Dedifferentiated amniotic fluid mesenchymal stem cell (primary cell): ENCODE data around the gene MAG.
A peak's percentile ranks its signal among the peaks of the same experiment; 100 is the strongest.
"Not testable (repeated sequence)": the region's sequence is repeated elsewhere in the genome, so short reads cannot be mapped to it uniquely, and the experiment has no call there.

Experiments used
- DNase-seq: peaks from one replicate; pipeline ENCODE4 v3.0.0-alpha.2; 2016; ENCODE audit errors: extremely low spot score

Gene MAG

DNA sequence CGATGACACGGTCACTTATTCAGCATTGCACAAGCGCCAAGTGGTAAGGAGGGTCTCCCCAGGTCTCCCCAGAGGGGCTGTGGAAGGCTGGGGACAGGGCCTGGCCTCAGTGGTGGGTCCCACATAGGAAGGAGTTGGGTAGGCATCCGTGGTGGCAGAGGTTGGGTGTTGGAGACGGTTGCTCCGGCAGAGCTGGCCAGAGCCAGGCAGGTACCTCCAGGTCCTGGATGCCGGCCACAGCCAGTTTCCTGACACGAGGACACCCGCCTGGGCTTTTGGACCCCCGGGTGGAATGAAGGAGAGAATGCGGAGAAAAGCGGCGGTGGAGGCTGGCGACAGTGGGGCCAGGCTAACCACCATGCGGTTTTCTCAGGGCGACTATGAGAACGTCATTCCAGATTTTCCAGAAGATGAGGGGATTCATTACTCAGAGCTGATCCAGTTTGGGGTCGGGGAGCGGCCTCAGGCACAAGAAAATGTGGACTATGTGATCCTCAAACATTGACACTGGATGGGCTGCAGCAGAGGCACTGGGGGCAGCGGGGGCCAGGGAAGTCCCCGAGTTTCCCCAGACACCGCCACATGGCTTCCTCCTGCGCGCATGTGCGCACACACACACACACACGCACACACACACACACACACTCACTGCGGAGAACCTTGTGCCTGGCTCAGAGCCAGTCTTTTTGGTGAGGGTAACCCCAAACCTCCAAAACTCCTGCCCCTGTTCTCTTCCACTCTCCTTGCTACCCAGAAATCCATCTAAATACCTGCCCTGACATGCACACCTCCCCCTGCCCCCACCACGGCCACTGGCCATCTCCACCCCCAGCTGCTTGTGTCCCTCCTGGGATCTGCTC is 54.5 kb downstream of the MAG start:
- DNase-seq, result no peak

GRCh38 chr19:35347171-35347929 is 55.4 kb downstream of the MAG start, which contains the start of gene FFAR1:
Gene FFAR1 (plus strand): TSS chr19:35347902. CDS start chr19:35351552, 3,650 bp downstream.
- DNase-seq, result no peak

DNA sequence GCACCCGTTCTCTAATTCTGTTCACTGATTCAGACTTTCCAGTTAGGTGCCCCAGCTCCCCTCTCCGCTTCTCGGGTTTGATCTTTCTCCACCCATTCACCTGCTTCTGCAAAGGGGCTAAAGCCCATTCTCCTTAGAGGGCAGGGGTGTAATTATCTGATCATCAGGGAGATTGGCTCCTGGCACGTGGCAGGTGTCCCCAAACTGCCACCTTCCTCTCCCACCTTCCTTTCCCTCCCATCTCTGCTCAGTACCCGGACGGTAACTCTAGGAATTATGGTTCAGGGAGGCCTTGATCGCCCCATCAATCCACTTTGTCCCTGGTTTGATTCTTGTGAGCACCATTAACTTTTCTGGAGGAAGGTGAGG is 56.0 kb downstream of the MAG start:
- no peak for DNase-seq

GRCh38 chr19:35348911-35349611 is 57.1 kb downstream of the MAG start:
- no peak for DNase-seq

DNA sequence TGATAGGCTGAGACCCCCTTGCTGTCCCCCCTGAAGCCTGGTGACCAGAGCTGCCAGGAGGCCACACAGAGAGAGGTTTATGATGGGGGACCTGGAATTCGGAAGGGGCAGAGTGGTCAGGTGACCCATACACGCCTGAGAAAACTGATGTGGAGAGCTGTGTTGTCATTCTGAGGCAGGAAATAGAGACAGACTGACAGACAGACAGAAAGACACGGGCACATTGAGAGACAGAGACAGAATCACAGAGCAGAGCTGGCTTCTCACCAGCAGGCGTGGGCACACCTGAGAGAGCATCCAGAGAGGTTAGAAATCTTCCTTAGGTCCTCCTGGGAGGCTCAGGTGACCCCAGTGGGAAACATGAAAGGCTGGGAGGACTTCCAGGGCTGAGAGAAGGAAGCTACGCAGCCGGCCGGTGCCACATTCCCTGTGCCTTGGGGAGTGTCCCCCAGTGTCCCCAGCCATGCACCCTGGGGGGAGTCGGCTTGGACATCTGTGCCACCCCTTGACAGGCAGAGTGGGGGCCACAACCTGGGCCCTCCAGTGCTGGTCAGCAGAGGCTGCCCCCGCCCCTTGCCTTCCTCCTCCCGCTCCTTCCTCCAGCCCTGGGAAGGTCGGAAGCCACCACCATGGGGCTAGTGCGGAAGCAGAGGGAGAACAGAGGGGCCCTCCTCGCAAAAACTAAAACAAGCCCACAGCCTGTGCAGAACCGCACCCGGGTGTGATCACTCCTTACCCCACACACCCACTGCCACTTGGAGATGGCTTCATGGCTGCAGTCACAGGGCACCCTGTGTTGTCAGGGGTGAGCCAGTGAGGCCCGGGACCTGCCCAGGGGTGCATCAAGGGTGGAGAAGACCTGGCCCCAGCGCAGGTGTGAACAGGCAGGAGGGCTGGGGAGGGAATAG is 57.9 kb downstream of the MAG start:
- no peak for DNase-seq

GRCh38 chr19:35350591-35350990 is 58.6 kb downstream of the MAG start:
- no peak for DNase-seq

- no peak for DNase-seq
Observed at GRCh38 chr19:35351411-35352176, 59.6 kb downstream of the MAG start.

DNA sequence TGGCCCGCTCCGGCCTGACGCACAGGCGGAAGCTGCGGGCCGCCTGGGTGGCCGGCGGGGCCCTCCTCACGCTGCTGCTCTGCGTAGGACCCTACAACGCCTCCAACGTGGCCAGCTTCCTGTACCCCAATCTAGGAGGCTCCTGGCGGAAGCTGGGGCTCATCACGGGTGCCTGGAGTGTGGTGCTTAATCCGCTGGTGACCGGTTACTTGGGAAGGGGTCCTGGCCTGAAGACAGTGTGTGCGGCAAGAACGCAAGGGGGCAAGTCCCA is 60.2 kb downstream of the MAG start:
- no peak for DNase-seq

DNA sequence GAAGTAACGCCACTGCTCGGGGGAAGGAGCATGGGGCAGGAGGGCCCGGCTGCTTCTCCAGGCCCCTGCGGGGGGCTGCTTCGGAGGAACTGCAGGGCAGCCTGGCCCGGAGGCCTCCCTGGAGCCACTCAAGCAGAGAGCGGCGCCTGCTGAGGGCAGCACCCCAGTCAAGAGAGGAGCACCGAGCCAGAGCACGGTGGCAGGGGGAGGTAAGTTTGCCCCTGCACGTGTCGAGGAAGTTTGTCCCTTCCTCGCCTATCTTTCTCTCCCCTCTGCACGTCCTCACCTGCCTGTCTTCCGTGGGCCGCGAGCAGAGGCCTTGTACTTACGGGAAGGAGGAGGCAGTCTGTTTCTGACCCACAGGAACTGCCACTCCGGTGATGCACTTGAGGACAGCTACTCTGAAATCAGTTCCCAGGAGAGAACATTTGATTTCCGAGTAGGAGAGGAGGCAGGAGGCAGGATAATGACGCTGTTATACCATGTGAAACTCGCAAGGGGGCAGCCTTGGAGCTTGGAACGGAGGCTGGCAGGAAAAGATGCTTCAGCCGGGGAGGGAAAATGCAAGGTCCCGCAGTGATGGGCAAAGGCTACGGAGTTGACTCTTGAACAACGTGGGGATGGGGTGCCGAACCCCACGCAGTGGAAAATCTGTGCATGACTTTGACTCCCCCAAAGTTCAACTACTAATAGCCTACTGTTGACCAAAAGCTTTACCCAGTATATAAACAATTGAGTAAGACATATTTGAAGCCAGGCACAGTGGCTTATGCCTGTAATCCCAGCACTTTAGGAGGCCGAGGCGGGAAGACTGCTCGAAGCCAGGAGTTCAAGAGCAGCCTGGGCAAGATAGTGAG is 60.7 kb downstream of the MAG start:
- DNase-seq, result peak; percentile 52

DNA sequence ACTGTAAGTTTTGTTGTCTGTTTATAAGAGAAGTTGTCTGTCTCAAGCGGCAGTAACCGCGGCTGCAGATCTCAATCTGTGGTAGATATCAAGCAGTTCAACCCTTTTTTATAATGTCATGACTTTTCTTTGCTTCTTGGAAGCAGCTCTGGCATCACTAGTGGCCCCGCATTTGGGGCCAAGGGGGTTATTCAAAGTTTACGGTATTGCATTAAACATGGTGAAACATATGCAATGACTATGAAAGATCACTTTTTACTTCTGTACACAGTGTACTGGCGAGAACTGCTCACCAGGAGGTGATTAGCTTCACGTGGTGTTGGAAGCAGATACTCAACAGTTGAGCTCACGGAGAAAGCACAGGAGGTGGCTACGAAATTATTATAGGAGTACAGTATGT is 61.7 kb downstream of the MAG start:
- DNase-seq, result no peak

DNA sequence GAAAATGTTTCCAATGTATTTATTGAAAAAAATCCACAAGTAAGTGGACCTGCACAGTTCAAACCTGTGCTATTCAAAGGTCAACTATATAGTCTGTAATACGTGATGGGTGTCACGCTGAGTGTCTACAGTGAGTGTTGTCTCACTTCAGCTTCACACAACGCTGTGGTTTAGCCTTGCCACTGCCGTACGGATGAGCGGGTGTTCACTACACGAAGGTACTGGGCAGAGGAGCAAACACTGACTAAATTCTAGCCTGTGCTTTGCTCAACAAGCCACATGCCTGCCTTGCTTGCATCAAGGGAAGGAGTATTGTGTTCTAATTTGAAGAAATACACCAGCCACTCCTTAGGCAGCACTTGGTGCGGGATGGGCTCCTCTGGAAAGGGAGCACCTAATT is 62.9 kb downstream of the MAG start:
- no peak for DNase-seq

DNA sequence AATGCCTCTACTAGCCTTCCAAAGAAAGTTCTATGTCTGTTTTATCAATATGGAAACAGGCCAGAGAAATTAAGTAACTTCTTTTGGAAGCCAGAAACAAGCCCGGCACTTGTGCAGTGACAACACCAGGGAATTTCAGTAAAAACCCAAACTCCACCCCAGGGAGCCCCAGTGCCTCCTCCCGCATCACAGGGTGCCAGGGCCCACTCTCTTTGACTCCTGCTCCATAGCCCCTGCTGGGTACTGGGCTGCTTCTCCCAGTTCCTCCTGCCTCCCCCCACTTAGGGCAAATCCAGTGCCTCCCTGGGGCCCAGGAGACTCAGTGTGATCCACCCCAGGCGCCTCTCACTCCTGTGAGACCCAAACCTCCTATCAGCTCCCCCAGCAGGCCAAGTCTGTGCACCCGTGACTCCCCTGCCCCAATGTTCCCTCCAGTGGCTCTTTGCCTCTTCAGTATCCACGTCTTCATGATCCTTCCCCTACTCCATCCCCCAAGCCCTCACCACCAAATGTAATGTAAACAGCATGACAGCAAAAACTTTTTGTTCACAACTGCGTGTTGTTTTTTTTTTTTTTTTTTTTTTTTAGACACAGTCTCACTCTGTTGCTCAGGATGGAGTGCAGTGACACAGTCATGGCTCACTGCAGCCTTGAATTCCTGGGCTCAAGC is 64.0 kb downstream of the MAG start:
- no peak for DNase-seq

DNA sequence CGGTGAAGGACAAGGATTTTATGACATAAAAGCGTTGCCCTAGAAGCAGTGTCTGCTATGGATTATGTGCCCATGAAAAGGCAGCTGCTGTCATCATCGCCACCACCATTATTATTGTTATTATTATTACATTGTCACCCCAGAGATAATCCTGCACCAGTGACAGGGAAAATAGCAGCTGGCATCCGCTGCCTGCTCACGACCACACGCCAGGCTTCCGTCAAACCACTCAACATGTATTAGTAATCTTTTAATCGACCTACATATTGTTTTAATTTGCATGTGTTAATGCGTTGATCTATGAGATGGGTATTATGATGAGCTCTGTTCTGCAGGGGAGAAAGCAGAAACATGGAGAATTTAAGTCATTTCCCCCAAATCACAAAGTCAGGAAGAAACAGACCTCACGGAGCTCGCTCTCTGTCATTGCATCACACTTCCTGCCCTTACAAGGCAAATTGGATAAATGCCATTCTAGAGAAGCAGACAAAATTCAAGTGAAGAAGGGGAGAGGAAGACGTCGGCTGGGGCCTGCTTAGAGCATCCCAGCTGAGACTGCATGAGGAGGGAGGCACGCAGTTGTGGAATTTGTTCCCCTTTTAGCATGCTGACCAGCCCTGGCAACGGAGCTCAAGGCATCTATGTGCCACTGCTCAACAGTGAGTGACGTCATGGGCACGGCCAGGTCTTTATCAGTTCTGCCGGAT is 66.1 kb downstream of the MAG start, which contains the start of gene FFAR3:
Gene FFAR3 (plus strand): TSS at position 594 of the 707 bp plus-strand sequence. CDS start 431 bp downstream, outside the sequence.
- DNase-seq, result no peak

DNA sequence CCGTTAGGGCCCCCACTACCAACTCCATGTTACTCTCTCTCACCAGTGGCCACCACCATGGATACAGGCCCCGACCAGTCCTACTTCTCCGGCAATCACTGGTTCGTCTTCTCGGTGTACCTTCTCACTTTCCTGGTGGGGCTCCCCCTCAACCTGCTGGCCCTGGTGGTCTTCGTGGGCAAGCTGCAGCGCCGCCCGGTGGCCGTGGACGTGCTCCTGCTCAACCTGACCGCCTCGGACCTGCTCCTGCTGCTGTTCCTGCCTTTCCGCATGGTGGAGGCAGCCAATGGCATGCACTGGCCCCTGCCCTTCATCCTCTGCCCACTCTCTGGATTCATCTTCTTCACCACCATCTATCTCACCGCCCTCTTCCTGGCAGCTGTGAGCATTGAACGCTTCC is 66.9 kb downstream of the MAG start:
- DNase-seq, result not testable (repeated sequence)

DNA sequence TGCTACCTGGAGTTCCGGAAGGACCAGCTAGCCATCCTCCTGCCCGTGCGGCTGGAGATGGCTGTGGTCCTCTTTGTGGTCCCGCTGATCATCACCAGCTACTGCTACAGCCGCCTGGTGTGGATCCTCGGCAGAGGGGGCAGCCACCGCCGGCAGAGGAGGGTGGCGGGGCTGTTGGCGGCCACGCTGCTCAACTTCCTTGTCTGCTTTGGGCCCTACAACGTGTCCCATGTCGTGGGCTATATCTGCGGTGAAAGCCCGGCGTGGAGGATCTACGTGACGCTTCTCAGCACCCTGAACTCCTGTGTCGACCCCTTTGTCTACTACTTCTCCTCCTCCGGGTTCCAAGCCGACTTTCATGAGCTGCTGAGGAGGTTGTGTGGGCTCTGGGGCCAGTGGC is 67.4 kb downstream of the MAG start:
- DNase-seq, result not testable (repeated sequence)

- DNase-seq, result not testable (repeated sequence)
Observed at GRCh38 chr19:35360081-35360480, 68.1 kb downstream of the MAG start.

DNA sequence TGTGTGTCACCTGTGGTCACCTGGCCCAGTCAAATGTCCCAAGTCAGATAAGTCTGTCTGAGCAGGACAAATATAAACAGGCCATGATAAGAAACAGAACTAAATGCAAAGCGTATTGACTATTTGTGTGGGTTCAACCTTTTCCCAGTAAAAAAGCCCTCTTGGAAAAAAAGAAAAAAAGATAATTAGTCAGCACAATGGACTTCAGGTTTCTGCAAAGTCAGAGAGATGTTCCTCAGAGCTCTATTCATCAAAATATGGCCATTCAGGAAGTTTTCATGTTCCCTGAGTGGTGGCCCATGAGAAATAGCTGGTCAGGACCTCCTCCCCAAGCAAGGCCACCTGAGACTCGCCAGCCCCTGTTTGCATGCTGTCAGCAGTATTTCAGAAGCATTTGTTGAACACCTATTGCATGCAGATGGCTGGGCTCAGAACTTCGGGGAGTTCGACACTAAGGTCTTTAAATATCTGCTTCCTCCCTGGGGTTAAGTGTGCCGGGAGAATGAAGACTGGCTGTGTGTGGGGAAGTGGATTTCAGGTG is 69.0 kb downstream of the MAG start:
- no peak for DNase-seq

GRCh38 chr19:35362261-35363000 is 70.5 kb downstream of the MAG start:
- DNase-seq, result no peak
